ENCODE results near the gene USP17L25. TPM values are rescaled to one million over a fixed set of nuclear protein-coding genes. Genes with fewer than 3 reads are reported as not detected.
"Not testable (repeated sequence)": the region's sequence is repeated elsewhere in the genome, so short reads cannot be mapped to it uniquely, and the experiment has no call there.

The USP17L25 gene
- total RNA-seq, 2 experiments from 2014 or later = not detected

DNA sequence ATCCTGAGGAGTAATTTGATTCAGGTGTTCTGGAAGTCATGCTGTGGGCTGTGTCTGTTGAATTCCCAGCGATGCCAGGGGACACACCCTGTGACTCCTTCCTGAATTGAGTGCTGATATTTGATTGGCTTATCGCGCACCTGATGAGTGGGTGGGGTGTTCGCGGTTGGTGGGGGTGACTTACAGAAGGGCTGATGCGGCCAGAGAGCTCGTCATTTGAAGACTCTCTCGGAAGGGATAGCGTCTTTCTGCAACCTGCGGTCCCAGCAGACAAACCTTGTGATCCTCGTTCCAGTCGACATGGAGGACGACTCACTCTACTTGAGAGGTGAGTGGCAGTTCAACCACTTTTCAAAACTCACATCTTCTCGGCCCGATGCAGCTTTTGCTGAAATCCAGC lies 18.9 kb downstream of the USP17L25 start, which contains the start of gene USP17L28:
TSS of gene USP17L28 (plus strand) at position 301 of the 400 bp plus-strand sequence. CDS start at position 301, 0 bp downstream.
- H3K4me3 ChIP-seq (ENCODE audit: low read depth, low read length, poor library complexity, severe bottlenecking); H3K79me2 ChIP-seq (ENCODE audit: insufficient read depth, low read depth, low read length); intact Hi-C loops (cut with micrococcal nuclease; ENCODE audit: unreplicated experiment); BruUV-seq (replicated peaks); CTCF ChIA-PET (ENCODE audit: unreplicated experiment); H3K4me1 ChIP-seq (ENCODE audit: insufficient read depth, low read length, poor library complexity, severe bottlenecking); POLR2A ChIA-PET; H3K9me3 ChIP-seq (ENCODE audit: low read length); H3K9me2 ChIP-seq (ENCODE audit: insufficient read depth, low read length); H3K4me2 ChIP-seq (ENCODE audit: low read length); H2AFZ ChIP-seq (ENCODE audit: low read length); H4K20me1 ChIP-seq (ENCODE audit: insufficient read depth, low read length); H3K27ac ChIP-seq (ENCODE audit: low read depth, low read length, poor library complexity, severe bottlenecking); H3K36me3 ChIP-seq (ENCODE audit: insufficient read depth, low read length); DNase-seq (ENCODE audit: low spot score): not testable (repeated sequence)

- H3K9me3 ChIP-seq (ENCODE audit: low read length); DNase-seq (ENCODE audit: low spot score); H3K79me2 ChIP-seq (ENCODE audit: insufficient read depth, low read depth, low read length); intact Hi-C loops (cut with micrococcal nuclease; ENCODE audit: unreplicated experiment); H3K4me3 ChIP-seq (ENCODE audit: low read depth, low read length, poor library complexity, severe bottlenecking); CTCF ChIA-PET (ENCODE audit: unreplicated experiment); H3K36me3 ChIP-seq (ENCODE audit: insufficient read depth, low read length); H2AFZ ChIP-seq (ENCODE audit: low read length); POLR2A ChIA-PET; H3K27ac ChIP-seq (ENCODE audit: low read depth, low read length, poor library complexity, severe bottlenecking); H3K9me2 ChIP-seq (ENCODE audit: insufficient read depth, low read length); H4K20me1 ChIP-seq (ENCODE audit: insufficient read depth, low read length); BruUV-seq (replicated peaks); H3K4me2 ChIP-seq (ENCODE audit: low read length); H3K4me1 ChIP-seq (ENCODE audit: insufficient read depth, low read length, poor library complexity, severe bottlenecking): not testable (repeated sequence)
These were observed 21.2 kb downstream of the USP17L25 start for GRCh38 chr4:9350866-9351265.

GRCh38 chr4:9353338-9353737 lies 23.6 kb downstream of the USP17L25 start, which contains the start of gene USP17L29:
USP17L29 (plus strand) TSS chr4:9353638; CDS start chr4:9353638, 0 bp downstream.
- H3K79me2 ChIP-seq (ENCODE audit: insufficient read depth, low read depth, low read length); intact Hi-C loops (cut with micrococcal nuclease; ENCODE audit: unreplicated experiment); H3K4me2 ChIP-seq (ENCODE audit: low read length); H3K4me1 ChIP-seq (ENCODE audit: insufficient read depth, low read length, poor library complexity, severe bottlenecking); POLR2A ChIA-PET; H2AFZ ChIP-seq (ENCODE audit: low read length); H4K20me1 ChIP-seq (ENCODE audit: insufficient read depth, low read length); H3K9me3 ChIP-seq (ENCODE audit: low read length); H3K9me2 ChIP-seq (ENCODE audit: insufficient read depth, low read length); H3K4me3 ChIP-seq (ENCODE audit: low read depth, low read length, poor library complexity, severe bottlenecking); DNase-seq (ENCODE audit: low spot score); H3K27ac ChIP-seq (ENCODE audit: low read depth, low read length, poor library complexity, severe bottlenecking); H3K36me3 ChIP-seq (ENCODE audit: insufficient read depth, low read length); BruUV-seq (replicated peaks); CTCF ChIA-PET (ENCODE audit: unreplicated experiment): not testable (repeated sequence)

DNA sequence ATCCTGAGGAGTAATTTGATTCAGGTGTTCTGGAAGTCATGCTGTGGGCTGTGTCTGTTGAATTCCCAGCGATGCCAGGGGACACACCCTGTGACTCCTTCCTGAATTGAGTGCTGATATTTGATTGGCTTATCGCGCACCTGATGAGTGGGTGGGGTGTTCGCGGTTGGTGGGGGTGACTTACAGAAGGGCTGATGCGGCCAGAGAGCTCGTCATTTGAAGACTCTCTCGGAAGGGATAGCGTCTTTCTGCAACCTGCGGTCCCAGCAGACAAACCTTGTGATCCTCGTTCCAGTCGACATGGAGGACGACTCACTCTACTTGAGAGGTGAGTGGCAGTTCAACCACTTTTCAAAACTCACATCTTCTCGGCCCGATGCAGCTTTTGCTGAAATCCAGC lies 33.1 kb downstream of the USP17L25 start, which contains the start of gene USP17L30:
TSS of gene USP17L30 (plus strand) at position 301 of the 400 bp plus-strand sequence. CDS start at position 301, 0 bp downstream.
- intact Hi-C loops (cut with micrococcal nuclease; ENCODE audit: unreplicated experiment); H3K27ac ChIP-seq (ENCODE audit: low read depth, low read length, poor library complexity, severe bottlenecking); CTCF ChIA-PET (ENCODE audit: unreplicated experiment); POLR2A ChIA-PET; H3K79me2 ChIP-seq (ENCODE audit: insufficient read depth, low read depth, low read length); H3K36me3 ChIP-seq (ENCODE audit: insufficient read depth, low read length); H2AFZ ChIP-seq (ENCODE audit: low read length); H3K4me3 ChIP-seq (ENCODE audit: low read depth, low read length, poor library complexity, severe bottlenecking); H4K20me1 ChIP-seq (ENCODE audit: insufficient read depth, low read length); H3K4me1 ChIP-seq (ENCODE audit: insufficient read depth, low read length, poor library complexity, severe bottlenecking); H3K4me2 ChIP-seq (ENCODE audit: low read length); H3K9me2 ChIP-seq (ENCODE audit: insufficient read depth, low read length); H3K9me3 ChIP-seq (ENCODE audit: low read length); DNase-seq (ENCODE audit: low spot score); BruUV-seq (replicated peaks): not testable (repeated sequence)

DNA sequence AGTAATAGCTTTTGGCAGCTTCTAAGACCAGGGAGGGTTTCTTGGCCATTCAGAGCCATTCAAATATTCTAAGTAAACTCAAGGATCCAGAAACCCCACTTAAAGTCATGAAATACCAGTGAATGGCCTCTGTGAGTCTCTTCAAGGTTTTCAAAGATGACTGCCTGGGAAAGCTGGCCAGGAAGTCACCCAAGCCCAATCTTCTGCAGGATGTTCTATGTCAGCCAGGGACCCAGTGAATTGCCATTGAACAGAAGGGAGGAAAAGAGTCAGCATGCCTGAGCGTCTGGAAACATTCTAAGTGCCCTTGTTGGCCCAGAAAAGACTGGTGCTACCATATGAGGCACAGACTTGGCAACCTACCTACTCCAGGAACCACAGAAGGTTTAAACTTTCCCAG lies 50.2 kb downstream of the USP17L25 start:
- H3K4me1 ChIP-seq (ENCODE audit: insufficient read depth, low read length, poor library complexity, severe bottlenecking); intact Hi-C loops (cut with micrococcal nuclease; ENCODE audit: unreplicated experiment); H3K4me2 ChIP-seq (ENCODE audit: low read length); POLR2A ChIA-PET; H3K9me3 ChIP-seq (ENCODE audit: low read length); DNase-seq (ENCODE audit: low spot score); H3K4me3 ChIP-seq (ENCODE audit: low read depth, low read length, poor library complexity, severe bottlenecking); BruUV-seq (replicated peaks); H3K79me2 ChIP-seq (ENCODE audit: insufficient read depth, low read depth, low read length); H3K36me3 ChIP-seq (ENCODE audit: insufficient read depth, low read length); H3K9me2 ChIP-seq (ENCODE audit: insufficient read depth, low read length); H4K20me1 ChIP-seq (ENCODE audit: insufficient read depth, low read length); H2AFZ ChIP-seq (ENCODE audit: low read length); H3K27ac ChIP-seq (ENCODE audit: low read depth, low read length, poor library complexity, severe bottlenecking); CTCF ChIA-PET (ENCODE audit: unreplicated experiment): not testable (repeated sequence)

Other genes starting within 250 kb of the USP17L25 start
- not detected in 2 replicates for gene FAM90A26, start 159.5 kb upstream of the USP17L25 start, total RNA-seq (2014; rRNA removed; shearing (Covaris generic))
- gene FAM90A26, start 159.5 kb upstream of the USP17L25 start, total RNA-seq (2022) = not detected in 2 replicates
- not detected in 2 replicates for gene USP17L10, start 119.3 kb upstream of the USP17L25 start, total RNA-seq (2014; rRNA removed; shearing (Covaris generic))
- gene USP17L10, start 119.3 kb upstream of the USP17L25 start, total RNA-seq (2022) = not detected in 2 replicates
- gene USP17L11, start 114.5 kb upstream of the USP17L25 start, total RNA-seq (2014; rRNA removed; shearing (Covaris generic)) = not detected in 2 replicates
- gene USP17L11, start 114.5 kb upstream of the USP17L25 start, total RNA-seq (2022) = not detected in 2 replicates
- gene USP17L12, start 109.8 kb upstream of the USP17L25 start, total RNA-seq (2014; rRNA removed; shearing (Covaris generic)) = not detected in 2 replicates
- gene USP17L12, start 109.8 kb upstream of the USP17L25 start, total RNA-seq (2022) = not detected in 2 replicates
- not detected in 2 replicates for gene USP17L13, start 105.0 kb upstream of the USP17L25 start, total RNA-seq (2014; rRNA removed; shearing (Covaris generic))
- gene USP17L13, start 105.0 kb upstream of the USP17L25 start, total RNA-seq (2022) = not detected in 2 replicates
- not detected in 2 replicates for gene USP17L15, start 95.5 kb upstream of the USP17L25 start, total RNA-seq (2014; rRNA removed; shearing (Covaris generic))
- gene USP17L15, start 95.5 kb upstream of the USP17L25 start, total RNA-seq (2022) = not detected in 2 replicates
- gene USP17L17, start 86.0 kb upstream of the USP17L25 start, total RNA-seq (2014; rRNA removed; shearing (Covaris generic)) = not detected in 2 replicates
- gene USP17L17, start 86.0 kb upstream of the USP17L25 start, total RNA-seq (2022) = not detected in 2 replicates
- gene USP17L18, start 81.3 kb upstream of the USP17L25 start, total RNA-seq (2014; rRNA removed; shearing (Covaris generic)) = not detected in 2 replicates
- not detected in 2 replicates for gene USP17L18, start 81.3 kb upstream of the USP17L25 start, total RNA-seq (2022)
- not detected in 2 replicates for gene USP17L19, start 76.5 kb upstream of the USP17L25 start, total RNA-seq (2014; rRNA removed; shearing (Covaris generic))
- not detected in 2 replicates for gene USP17L19, start 76.5 kb upstream of the USP17L25 start, total RNA-seq (2022)
- not detected in 2 replicates for gene USP17L20, start 71.8 kb upstream of the USP17L25 start, total RNA-seq (2014; rRNA removed; shearing (Covaris generic))
- gene USP17L20, start 71.8 kb upstream of the USP17L25 start, total RNA-seq (2022) = not detected in 2 replicates
- not detected in 2 replicates for gene USP17L21, start 67.0 kb upstream of the USP17L25 start, total RNA-seq (2014; rRNA removed; shearing (Covaris generic))
- not detected in 2 replicates for gene USP17L21, start 67.0 kb upstream of the USP17L25 start, total RNA-seq (2022)
- not detected in 2 replicates for gene USP17L22, start 62.3 kb upstream of the USP17L25 start, total RNA-seq (2014; rRNA removed; shearing (Covaris generic))
- gene USP17L22, start 62.3 kb upstream of the USP17L25 start, total RNA-seq (2022) = not detected in 2 replicates
- gene USP17L24, start 4.7 kb upstream of the USP17L25 start, total RNA-seq (2014; rRNA removed; shearing (Covaris generic)) = not detected in 2 replicates
- not detected in 2 replicates for gene USP17L24, start 4.7 kb upstream of the USP17L25 start, total RNA-seq (2022)
- gene USP17L26, start 4.7 kb downstream of the USP17L25 start, total RNA-seq (2014; rRNA removed; shearing (Covaris generic)) = not detected in 2 replicates
- not detected in 2 replicates for gene USP17L26, start 4.7 kb downstream of the USP17L25 start, total RNA-seq (2022)
- gene USP17L5, start 9.5 kb downstream of the USP17L25 start, total RNA-seq (2014; rRNA removed; shearing (Covaris generic)) = not detected in 2 replicates
- not detected in 2 replicates for gene USP17L5, start 9.5 kb downstream of the USP17L25 start, total RNA-seq (2022)
- not detected in 2 replicates for gene USP17L27, start 14.2 kb downstream of the USP17L25 start, total RNA-seq (2014; rRNA removed; shearing (Covaris generic))
- not detected in 2 replicates for gene USP17L27, start 14.2 kb downstream of the USP17L25 start, total RNA-seq (2022)
- not detected in 2 replicates for gene USP17L28, start 19.0 kb downstream of the USP17L25 start, total RNA-seq (2014; rRNA removed; shearing (Covaris generic))
- not detected in 2 replicates for gene USP17L28, start 19.0 kb downstream of the USP17L25 start, total RNA-seq (2022)
- gene USP17L29, start 23.7 kb downstream of the USP17L25 start, total RNA-seq (2014; rRNA removed; shearing (Covaris generic)) = not detected in 2 replicates
- not detected in 2 replicates for gene USP17L29, start 23.7 kb downstream of the USP17L25 start, total RNA-seq (2022)
- gene USP17L30, start 33.2 kb downstream of the USP17L25 start, total RNA-seq (2014; rRNA removed; shearing (Covaris generic)) = not detected in 2 replicates
- gene USP17L30, start 33.2 kb downstream of the USP17L25 start, total RNA-seq (2022) = not detected in 2 replicates
- gene DEFB131A, start 114.5 kb downstream of the USP17L25 start, total RNA-seq (2014; rRNA removed; shearing (Covaris generic)) = not detected in 2 replicates
- gene DEFB131A, start 114.5 kb downstream of the USP17L25 start, total RNA-seq (2022) = not detected in 2 replicates